ENCODE data around the gene NEURL1B.

NEURL1B gene

DNA sequence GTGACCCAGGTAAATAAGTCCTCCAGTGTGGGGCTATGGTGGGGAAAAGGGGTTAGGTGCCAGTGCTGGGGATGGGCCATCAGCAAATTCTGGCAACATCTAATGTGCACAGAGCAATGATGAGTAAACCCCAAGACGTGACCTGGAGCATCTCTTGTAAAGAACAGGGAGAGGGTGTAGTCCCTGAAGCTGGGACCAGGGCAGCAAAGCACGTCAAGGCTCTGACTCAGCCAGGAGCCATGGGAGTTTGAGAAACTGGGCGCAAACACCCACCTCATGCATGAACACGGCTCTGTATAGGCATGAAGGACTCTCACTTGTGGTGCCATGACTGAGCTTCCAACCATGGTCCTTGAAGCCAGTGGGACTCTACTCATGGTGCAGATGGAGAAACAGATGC, 78.1 kb downstream of the NEURL1B start:
- DNase-seq = no peak

DNA sequence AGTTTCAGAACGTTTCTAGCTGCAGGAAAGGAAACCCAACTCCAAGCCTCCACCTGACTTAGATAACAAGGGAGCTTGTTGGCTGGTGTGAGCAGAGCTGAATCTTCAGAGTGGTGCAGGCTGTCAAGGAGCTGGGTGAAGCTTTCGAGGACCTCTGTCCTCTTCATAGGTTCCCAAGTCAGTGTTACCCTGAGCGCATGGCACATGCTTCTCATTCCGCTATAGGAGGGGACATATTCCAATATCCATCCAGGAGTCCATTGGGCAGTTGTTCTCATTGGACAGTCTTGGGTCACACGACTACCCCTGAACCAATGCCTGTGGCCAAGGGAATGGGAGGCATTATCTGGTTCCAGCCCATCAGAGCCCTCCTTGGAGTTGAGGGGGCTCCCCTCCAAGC, 79.6 kb downstream of the NEURL1B start:
- DNase-seq = no peak

DNA sequence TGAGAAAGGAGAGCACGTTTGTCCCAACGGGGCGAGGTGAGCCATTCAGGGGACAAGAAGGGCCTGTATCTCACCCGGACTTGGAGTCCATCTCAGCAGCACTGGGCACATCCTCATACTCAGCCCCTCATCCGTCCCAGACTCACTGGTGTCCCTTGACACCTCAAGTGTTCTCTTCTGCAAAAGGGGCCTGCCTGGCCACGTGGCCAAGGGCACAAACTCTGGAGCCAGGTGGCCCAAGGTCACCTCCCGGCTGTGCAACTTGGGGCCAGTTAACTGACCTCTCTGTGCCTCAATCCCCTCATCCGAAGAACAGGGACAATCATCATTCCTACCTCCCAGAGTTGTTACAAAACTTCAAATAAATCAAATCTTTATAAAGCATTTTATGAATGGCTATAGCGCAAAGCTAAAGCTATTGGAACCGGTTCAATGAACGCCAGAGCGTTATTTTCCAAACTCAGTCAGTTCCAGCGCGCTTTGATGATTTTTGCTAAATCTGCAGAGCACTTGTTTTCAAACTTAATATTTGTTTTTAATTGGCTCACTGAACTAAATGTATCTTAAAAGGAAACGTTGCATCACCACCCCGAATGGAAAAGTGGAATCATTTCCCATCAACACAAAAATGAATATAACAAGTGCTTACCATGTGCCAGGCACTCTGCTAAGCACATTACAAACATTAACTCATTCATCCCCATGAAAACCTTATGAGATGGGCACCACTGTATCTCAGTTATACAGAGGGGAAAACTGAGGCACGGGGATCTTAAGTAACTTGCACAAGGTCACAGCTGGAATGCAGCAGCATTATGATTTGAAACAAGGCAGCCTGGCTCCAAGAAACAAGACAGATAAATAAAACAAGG, 80.6 kb downstream of the NEURL1B start:
- no peak for DNase-seq

DNA sequence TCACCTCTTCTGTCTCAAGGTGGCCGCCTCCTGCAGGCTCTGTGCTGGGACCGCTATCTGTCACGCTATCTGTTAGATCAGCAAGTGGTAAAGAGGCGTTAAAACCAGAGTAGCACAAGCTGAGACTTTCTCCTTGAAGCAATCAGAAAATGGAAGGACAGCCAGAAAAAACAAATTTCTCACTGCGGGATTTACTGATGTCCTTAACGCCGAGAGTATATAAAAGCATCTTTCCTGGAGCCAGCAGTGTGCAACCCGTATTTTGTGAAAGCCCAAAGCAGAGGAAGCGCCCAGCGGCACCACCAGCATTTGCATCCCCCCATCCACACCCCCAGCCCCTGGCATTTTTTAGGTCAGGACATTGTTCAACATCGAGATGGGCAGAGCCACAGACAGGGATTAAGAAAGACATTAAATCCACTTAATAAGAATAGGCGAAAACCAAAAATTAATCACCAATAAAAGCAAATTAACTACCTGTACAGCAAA, 81.3 kb downstream of the NEURL1B start:
- no peak for DNase-seq

DNA sequence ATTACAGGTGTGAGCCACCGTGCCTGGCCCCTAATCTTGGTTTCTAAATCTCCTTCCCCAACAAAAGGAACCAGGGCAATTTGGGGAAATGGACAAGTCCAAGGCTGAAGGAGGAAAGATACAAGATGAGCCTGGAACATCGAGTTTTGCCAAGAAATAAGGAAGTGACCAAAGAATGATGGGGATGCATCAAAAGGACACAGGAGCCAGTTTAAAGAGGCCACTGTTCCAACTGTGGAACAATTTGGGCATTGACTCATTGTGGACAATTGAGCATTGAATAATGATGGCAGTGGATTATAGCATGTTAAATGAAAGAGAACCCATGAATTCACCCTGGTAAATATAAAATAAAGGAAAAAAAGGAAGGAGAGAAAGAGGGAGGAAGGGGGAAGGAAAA, 82.4 kb downstream of the NEURL1B start:
- DNase-seq = no peak

DNA sequence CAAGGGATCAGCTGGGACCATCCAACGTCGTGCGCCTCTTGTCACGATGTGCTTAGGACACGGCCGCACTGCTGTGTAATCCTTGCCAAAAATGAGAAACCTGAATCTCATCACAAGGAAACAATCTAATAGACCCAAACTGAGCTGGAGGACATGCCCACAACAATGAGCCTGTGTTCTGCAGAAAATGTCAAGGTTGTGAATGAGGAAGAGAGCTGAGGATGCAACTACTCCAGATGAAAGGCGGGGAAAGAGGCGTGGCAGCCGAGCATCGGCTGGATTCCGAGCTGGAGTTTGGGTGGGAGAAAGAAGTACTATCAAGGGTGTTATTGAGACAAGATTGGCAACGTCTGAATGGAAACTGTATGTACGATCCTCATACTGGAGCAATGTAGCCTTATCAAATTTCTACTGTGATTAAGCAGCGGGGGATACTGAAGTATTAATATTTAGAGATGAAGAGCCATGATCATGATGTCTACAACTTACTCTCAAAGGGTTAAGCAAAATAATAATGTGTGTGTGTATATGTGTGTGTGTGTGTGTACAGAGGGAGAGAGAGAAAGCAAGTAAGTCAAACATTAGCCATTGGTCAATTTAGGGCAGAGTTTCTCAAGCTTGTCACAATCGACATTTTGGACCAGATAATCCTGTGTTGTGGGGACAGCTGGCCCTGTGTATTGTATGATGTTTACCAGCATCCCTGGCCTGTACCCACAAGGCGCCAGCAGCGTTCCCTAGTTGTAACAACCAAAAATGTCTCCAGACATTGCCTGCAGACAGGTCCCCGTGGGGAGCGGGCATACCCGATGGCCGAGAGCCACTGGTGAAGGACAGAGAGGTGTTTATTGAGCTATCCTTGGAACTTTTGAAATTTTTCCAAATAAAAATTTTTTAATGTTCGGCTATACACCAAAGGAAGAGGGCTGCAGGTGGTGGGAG, 83.5 kb downstream of the NEURL1B start:
- no peak for DNase-seq

DNA sequence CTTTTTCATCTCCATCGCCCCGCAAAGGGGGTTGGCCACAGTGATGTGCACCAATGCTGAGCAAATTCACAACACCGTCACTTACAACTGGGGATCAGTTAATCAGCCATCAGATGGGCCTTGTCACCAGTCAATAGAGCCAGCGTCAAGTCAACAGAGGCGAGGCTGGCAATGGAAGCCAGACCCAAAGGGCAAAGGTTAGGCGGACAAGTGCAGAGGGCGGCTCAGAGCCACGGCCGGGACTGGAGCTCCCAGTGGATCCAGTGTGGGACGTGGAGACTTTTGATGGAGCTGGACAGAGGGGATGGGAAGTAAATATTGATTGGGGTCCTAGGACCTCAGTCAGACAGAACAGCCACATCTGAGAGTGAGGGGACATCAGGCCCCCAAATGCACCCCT, 84.2 kb downstream of the NEURL1B start:
- DNase-seq = no peak

DNA sequence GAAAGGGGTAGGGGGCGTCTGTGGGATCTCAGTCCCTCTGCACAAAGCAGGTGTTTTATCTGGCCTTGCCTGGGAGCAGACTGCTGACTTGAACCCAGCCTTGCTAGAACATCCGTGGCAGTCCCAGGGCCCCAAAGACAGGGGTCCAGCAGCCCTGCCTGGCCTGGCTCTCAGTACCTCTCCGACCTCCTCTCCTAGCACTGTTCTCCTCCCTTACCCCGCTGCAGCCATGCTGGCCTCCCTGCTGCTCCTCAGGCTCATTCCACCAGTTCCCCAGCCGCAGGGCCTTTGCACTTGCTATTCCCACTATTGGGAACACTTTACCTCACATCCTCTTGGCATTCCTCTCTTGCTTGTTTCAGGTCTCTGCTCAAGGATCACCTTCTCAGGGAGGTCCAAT, 84.7 kb downstream of the NEURL1B start:
- no peak for DNase-seq

DNA sequence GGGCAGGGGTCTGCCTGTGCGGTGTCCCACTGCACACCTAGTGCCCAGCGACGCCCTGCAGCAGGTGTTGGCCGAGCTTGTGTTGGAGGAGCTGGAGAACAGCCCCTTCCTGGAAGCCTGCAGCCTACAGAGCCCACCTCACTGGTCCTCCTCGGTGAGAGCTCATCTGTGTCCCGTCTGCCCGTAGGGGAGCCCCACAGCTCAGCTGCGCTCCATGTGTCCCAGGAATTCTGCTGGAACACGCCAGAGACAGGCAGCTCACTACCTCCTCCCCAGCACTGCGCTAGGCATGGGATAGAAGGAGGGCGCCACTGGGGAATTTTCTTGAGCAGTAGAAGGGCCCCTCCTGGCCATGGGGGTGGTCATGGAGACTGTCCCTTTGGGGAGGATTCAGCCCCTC, 85.9 kb downstream of the NEURL1B start:
- DNase-seq = no peak

DNA sequence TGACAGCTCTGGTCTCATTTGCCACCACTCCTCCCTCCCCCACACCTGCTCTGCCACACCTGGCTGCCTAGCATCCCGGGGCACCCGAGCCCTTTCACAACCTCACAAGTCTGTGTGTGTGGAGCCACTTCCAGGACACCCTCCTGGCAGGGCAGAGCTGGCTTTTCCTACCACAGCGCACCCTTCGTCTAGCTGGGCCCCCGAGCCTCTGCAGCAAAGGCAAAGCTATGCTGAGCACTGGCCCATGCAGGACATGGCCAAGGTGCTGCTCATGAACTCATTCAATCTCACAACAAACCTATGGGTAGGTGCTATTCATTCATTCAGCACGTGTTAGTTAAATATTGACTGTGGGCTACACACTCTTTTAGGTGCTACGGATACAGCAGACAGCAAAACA, 86.5 kb downstream of the NEURL1B start:
- DNase-seq = no peak

DNA sequence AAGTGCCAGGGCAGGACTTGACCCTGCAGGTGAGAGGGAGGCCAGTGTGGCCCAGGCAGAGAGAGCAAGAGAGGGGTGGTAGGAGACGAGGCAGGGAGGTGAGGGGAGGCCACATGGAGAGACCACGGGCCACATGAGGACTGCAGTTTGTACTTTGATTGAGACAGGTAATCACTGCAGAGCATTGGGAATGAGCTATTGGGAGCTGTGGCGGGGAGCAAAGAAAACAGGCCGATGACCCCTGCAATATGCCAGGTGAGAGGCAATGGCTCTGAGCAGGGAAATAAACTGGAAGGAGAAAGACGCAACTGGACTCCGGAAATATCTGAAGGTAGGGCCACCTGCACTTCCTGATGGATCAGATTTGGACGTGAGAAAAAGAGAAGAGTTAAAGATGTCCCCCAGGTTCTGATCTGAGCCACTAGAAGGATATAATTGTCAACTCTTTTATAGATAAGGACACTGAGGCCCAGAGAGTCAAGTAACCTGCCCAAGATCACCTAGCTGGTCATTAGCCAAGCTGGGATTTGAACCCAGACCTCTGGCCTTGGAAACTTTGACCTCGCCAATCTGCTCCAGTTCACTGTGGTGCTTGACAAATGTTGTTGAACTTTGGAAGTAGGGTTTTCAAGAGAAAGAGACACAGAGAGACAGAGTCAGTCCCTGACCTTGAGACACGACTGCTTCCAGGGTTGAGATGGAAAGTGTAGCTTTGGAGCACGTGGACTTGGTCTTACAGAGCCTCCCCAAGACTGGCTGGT, 87.6 kb downstream of the NEURL1B start:
- no peak for DNase-seq

DNA sequence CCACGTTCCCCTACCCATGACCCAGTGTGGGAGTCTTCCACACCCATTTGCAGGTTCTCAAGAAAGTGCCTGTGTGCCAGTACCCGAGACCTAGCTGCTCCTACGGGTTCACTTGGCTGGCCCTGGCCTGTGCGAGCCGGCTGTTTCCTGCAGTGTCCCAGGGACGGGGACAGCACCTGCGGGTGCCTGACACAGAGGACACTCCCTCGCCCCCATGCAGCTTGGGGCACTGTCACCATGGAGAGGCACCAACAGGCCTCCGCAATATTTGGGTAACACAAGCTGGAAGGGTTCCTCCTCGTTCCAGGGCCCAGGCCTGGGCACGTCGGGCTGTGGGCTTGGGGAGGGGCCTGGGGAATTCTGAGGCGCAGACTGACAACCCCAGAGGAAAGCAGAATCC, 88.5 kb downstream of the NEURL1B start:
- no peak for DNase-seq

DNA sequence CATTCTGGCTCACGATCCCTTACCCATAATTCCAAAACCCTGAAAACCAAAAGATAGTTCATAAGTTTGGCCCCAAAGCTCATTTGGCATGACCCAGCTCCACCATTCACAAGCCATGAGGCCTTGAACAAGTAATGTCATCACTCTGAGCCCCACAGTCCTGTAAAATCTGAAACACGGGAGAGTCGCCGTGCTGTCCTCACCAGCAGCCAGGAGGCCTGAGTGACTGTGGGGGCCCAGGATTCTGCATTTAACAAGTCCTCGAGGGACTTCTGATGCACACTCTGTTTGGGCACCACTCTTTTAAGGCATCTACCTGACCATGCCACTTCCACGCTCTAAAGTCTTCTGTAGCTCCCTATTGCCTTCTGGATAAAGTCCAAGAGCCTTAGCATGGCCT, 89.2 kb downstream of the NEURL1B start:
- no peak for DNase-seq

DNA sequence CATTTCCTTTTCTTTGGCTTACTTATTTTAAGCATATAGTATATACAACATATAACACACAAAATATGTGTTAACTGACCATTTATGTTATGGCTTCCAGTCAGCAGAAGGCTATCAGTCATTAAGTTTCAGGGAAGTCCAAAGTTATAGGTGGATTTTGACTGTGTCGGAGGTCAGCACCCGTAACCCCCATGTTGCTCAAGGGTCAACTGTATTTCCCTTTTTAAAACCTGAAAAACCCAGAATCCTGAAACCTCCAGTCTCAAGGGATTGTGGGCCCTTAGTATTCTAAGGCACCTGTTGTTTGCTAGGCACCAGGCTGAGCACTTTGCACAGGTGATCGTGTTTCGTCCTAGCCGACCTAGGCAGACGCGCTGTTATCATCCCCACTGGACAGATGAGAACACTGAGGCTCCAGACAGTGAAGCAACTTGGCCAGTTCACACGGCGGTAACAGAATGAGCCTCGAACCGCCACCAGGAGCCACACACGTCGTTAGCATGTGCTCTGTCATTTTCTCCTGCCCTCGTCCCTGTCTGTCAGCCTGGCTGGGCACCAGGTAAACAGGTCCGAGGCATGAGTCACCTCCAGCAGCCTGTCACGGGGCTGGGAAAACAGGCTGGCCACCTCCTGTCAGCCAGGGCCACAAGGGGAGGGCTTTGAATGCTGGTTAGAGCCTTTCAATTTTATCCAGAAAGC, 90.1 kb downstream of the NEURL1B start:
- no peak for DNase-seq

DNA sequence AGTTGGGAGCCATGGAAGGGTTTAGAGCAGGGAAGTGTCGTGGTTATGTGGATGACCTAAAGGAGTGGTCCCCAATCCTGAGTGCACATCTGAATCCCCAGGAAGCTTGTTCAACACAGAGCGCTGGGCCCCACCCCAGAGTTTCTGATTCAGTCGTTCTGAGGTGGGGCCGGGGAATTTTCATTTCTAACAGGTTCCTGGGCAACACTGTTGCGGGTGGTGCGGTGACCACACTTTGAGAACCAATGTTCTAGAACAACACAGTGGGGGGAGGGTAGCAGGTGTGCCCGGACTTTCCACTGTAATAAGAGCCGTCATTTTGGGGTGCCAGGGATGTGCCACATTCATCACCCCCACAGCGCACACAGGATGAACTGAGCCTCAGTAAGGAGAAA, 90.6 kb downstream of the NEURL1B start:
- no peak for DNase-seq

DNA sequence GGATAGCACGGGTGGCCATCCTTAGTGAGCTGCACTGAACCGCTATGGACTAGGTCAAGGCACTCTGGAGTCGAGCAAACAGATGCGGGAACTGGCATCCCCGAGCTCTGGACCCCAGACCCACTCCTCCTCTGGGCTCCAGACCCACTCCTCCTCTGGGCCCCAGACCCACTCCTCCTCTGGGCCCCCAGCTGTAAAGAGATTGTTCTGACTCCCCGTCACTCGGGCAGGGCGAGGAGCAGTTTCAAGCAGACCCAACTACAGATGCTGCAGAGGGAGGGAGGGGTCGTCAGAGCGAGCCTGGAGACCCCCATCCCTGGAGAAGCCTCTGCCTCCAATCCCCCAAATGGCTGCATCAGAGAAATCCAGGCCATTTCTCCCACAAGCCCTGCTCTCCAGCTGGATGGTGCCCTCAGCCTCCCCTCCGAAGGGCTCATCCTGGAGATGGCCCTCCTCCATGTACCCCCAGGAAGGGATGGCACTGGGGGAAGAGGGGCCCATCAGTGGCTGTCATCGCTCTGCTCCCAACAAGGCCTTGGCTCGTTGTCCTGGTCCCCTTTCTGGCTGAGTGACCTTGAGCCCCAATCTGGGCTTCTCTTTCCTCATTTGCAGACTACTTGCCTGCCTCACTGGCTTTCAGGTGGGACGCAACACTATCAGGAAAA, 91.3 kb downstream of the NEURL1B start:
- no peak for DNase-seq

DNA sequence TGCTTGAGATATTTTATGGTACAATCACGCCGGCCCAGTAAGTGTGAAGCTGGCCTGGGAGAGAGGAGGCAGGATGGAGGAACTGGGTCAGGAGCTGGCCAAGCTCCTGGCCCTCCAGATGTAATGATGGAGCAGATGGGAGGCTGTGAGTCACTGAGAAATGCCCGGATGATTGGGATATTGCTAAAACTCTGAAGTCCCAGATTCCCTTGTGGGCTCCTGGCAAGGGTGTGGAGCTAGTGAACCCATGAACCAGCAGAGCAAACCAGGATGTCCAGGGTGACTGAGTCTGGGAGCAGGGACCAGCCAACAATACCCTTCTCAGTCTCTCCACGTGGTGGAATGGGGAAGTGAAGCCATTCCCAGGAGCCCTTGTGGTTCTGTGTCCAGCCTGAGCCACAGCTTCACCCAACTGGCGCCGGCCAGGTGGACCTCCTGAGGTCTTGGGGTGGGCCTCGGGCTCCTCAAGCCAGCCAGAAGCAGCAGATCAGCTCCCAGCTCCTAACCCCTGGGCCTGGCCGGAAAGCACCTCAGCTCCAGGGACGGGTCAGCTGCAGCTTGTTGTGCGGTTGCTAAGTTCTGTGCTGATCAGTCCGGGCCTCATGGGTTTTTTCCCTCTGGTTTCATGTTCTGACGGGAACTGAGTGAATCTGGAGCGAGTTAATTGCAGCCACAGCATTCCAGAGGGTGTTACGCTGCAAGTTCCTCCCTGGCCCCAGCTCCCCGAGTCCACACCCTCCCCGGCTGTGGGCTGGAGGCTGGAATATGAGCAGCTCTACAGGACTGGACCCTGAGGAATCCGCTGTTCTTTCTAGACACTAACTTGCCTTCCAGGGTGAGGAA, 92.3 kb downstream of the NEURL1B start:
- no peak for DNase-seq

DNA sequence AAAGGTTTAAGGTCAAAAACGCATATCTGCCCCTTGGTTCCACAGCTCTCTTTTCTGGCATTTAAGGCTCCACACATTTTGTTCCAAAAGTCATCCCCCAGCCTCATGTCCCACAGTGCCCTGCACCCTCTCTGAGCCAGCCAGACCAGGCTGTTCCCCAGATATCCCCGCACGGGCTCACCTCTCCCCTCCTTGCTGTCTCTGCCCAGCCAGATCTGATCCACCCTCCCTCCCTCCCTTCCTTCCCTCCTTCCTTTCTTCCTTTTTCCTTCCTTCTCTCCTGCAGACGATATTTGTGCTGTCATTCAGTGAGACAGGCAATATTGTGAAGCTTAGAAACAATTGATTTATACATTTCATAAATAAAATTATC, 92.9 kb downstream of the NEURL1B start:
- no peak for DNase-seq

DNA sequence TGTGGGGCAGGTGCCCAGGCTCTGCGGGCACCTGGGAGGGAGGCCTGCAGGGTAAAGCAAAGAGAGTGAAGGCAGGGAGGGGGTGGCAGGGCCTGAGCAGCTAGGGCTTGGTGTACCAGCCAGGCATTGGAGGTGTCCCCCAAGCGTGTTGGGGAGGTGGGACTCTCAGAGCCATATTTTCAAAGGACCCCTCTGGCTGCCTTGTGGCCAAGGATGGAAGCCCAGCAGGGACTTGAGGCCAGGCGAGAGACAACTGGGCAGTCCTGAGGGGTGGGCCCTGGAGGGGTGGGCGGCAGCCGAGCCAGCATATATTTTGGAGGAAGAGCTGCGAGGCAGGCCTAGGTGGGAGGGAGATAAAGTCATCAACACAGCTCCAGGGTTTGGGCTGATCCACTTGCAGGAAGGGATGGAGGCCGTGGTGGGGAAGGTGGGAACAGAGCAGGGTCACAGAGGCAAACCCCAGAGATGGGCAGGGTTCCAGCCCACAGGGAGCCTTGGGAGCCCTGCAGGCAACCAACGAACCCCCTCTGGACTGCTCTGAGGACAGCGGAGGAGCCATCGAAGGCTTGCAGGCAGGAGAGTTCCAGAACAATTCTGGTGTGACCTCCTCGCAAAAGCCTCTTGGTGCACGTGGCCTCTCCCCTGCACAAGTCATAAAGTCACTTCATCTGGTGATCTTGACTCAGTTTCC, 94.2 kb downstream of the NEURL1B start:
- DNase-seq = no peak

DNA sequence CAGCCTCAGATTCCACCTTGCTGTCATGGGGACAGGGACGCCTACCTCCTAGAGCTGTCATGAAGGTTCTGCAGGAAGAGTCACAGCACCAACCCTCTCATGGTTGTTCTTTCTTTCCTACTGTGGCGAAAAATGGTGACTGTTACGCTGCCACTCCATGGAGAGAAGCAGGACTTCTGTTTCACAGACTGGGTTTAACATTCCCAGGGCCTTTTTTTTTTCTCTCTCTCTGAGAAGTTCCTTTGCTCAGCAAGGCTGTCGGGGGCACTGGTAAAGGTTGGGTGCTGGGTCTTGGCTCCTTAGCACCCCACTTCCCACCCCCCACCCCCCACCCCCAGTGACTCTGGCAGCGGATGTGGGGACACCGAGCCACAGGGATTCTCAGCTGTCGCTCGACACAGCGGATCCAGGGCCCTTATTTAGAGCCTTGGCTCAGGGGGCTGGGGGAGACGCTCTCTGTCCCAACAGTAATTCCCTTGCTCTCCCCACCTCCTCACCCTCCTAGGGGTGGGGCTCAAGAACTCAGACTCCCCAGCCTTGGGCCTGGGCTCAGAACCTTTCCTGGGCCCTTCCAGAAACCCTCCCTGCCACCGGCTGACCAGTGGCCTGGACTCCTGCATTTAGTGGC, 95.6 kb downstream of the NEURL1B start:
- no peak for DNase-seq

All from KG1 (cell line).